GM10847 (cell line): ENCODE data around the gene CRISPLD2.

Experiments used
- POLR2A ChIP-seq: IDR thresholded peaks from 2 replicates; pipeline ENCODE4 v1.6.1; 2011; ENCODE audit not compliant: insufficient read length; ENCODE audit errors: extremely low read depth

CRISPLD2 gene

GRCh38 chr16:84860383-84860782 is 40.6 kb downstream of the CRISPLD2 start:
- TF ChIP-seq POLR2A = no peak

GRCh38 chr16:84861671-84862070 is 41.9 kb downstream of the CRISPLD2 start:
- TF ChIP-seq POLR2A = no peak

GRCh38 chr16:84862804-84863480 is 43.2 kb downstream of the CRISPLD2 start:
- no peak for TF ChIP-seq POLR2A

- TF ChIP-seq POLR2A = no peak
Measured at GRCh38 chr16:84863481-84863814, 43.7 kb downstream of the CRISPLD2 start.

DNA sequence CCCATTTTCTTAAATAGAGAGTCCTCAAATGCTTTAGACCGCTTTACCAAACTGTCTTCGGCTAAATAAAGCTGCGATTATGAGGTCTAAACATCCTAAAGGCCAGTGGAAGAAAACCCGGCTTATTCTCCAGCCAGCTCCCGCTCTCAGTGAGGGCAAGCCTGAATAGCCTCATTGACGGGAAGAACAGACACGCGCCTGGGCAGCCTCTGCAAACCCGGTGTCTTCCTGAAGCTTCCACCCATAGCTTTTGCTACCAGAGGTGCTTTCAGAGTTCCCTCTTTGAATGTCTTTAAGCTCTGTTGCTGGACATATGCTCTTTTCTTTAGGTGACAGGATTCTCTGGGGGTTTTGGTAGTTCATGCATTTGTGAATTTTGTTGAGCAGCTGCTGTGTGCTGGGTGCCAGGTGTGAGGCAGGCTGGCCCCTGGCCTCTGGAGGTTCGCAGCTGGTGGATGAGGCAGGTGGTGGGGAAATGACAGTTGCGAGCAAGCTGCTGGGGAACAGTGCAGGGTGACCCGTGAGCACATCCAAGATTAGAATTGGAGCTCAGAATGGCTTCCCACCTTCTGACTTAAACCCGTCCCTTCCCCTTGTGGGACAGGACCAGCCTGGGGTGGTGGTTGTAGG is 44.7 kb downstream of the CRISPLD2 start:
- no peak for TF ChIP-seq POLR2A

GRCh38 chr16:84867696-84868095 is 47.9 kb downstream of the CRISPLD2 start:
- no peak for TF ChIP-seq POLR2A

DNA sequence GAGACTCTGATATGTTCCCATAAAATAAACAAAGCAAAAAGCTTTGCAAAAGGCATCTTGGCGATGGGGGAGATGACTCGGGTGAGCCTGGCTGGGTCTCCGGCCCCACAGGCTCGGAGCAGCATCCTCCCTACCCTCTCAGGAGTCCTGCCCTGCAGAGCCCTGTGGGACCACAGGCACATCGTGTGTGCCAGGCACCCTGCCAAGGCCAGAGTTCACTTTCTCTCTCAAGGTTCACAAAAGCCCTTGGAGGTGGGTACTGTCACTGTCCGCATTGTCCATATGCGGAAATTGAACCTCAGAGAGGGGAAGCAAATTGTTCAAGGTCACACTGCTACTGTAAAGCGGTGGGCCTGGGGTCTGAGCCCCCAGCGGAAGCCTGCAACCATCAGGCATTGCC is 48.5 kb downstream of the CRISPLD2 start:
- TF ChIP-seq POLR2A = no peak

DNA sequence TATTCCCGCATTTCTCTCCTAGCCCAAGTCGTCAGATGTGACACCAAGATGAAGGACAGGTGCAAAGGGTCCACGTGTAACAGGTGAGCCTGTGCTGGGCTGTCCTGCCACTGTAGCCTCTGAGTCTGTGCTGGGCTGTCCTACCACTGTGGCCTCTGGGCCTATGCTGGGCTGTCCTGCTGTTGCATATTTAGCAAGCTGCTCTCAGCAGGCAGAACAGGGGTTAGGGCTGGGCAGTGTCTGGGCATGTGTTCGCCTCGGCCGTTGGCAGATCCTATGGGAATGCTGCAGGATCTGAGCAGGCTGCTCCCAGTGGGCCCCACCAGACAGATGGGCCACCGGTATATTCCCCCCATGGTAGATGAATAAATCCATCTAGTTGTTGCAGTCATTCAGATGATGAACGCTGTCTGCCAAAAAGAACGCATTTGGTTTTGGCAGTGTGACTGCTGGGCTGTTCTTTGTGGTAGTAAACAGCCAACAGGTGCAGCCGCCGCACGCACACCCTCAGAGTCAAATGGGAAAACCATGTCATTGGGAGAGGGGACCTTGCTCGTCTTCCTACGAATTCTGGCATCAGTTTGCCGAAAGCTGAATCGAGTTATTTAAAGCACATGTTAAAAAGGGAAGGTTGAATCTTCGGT is 49.2 kb downstream of the CRISPLD2 start:
- TF ChIP-seq POLR2A = no peak

DNA sequence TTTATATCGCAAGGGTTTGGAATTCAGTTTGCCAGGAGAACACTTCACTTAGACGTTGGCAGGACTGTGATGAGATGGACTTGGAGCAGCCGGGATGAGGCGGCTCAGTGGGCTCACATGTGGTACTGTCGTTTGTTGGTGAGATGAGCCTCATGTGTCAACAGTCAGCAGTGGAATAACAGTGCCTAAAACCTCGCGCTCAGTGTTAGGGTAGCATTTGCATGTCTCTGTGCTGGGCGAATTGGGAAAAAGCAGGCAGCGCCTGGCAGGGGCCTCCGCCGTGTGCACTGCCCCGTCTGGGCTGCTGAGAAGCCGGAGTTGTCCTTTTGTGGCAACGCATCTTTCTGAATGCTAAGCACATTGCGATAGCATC is 49.7 kb downstream of the CRISPLD2 start:
- TF ChIP-seq POLR2A = no peak

DNA sequence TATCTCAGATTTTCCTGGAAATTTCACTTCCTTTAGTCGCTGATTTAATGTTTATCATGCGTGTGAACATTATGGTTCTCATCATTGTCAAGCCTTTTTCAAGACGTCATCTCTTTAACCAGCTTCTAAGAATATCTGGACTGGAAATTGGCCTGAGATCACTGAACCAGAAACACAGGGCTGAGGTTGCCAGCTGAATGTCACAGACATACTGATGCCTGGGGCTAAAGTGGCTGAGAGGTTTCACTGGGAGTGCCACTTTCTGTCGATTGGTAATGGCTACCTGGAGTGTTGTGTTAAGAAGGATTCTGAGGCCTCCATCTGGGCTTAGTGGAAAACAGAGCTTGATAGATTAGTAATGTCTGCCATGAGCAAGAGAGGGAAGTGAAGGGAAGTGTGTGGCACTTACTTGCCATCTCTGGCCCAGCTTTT is 54.2 kb downstream of the CRISPLD2 start:
- no peak for TF ChIP-seq POLR2A

DNA sequence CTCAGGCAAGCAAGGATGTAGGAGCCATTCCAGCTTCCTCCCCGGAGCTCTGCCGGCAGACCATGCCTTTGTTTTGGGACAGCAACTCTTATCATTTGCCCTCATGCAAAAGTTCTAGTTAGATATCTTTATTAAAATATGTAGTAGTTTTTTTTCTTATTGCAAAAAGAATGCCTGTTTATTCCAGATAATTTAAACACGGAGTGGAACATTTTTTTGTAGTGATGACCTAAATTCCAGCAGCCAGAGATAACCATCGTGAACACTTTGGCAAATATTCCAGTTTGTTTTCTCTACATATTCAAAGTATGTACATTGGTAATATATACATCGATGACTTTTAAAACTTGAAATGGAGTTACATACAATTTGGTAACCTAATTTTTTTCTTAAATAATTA is 54.8 kb downstream of the CRISPLD2 start:
- TF ChIP-seq POLR2A = no peak

- no peak for TF ChIP-seq POLR2A
Measured at GRCh38 chr16:84874983-84875382, 55.2 kb downstream of the CRISPLD2 start.

DNA sequence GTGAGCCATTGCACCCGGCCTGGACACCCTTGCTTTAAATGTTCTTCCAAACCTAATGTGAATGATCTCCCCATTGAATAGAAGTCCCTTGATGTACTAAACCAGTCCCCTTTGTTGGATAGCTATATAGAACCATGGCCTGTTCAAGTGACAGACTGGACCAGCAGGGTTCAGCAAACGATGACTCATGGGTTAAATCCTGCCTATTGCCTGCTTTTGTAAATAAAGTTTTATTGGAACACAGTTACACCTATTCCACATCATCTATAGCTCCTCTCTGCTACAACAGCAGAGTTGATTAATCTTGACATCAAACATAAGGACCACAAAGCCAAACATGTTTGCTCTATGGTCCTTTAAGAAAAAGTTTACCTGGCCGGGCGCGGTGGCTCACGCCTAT is 56.1 kb downstream of the CRISPLD2 start:
- no peak for TF ChIP-seq POLR2A

DNA sequence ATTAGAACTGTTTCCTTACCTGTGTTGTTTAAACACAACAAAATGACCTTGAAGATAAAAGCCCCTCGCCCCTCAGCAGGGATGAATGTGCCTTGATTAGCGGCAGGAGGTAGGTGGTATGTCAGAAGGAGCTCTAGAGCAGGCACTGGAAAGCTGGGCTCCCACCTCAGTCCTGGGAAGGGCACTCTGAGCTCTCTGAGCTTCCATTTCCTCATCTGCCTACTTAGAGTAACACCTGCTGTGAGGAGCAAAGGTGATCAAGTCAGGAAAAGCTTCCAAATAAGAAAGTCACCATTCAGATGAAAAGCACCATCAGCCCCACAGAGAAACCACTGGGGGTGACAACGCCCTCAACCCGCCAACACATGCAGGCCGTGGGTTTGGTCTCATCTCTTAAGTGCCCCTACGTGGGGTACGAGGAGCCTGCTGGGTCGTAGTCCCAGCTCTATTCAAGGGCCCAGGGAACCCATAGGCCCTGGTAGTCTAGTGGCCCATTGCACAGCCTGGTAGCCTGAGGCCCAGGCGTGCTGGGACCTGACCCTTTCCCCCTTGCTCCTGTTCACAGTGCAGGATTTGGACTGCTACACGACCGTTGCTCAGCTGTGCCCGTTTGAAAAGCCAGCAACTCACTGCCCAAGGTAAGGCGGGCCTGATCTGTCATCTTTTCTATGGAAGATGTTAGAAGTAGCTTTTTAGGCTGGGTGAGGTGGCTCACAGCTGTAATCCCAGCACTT is 57.3 kb downstream of the CRISPLD2 start:
- no peak for TF ChIP-seq POLR2A

DNA sequence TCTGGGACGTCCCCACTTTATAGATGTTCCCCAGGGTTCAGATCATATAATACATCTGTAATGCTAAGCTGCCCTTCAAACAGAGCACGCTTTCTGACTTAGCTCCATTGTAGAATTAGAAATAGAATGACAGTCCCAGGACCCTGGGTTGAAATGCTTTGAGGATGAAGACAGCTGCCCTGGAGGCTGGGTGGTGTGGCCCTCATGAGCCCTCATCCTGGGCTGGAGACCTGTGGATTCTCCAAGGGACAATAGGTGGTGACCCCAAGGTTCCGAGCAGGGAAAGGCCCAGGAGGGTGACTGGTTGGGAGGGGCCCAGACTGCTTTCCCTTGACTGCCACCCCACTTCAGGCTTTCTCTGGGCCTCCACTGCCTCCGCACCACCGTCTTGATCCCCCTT is 59.0 kb downstream of the CRISPLD2 start:
- no peak for TF ChIP-seq POLR2A

GRCh38 chr16:84879569-84880487 is 60.0 kb downstream of the CRISPLD2 start:
- no peak for TF ChIP-seq POLR2A
